Measurements from ENCODE around the gene APEH. TPM values are rescaled to one million over a fixed set of nuclear protein-coding genes. Genes with fewer than 3 reads are reported as not detected.

The APEH gene
- total and polyA plus RNA-seq, 9 of the 15 experiments (the other 6 are each of a cell fraction or from before 2014, with no cell fraction given), result 70.9 to 177 (median 117) TPM

- in situ Hi-C loops (cut with MboI) (no loop called here), intact Hi-C loops (cut with micrococcal nuclease) (no loop called here)
- ChIA-PET POLR2A (interaction anchor here (1.1 to 1.3 kb wide), 2 partner anchors 9 to 12 kb away, joined by 4 to 5 read pairs; partner anchors contain the start of gene GMPPB), CTCF (ENCODE audit: low intra/inter-chr PET ratio) (interaction anchor here (0.6 kb wide), 1 partner anchor 466 kb away, joined by 4 read pairs; no protein-coding TSS in a partner anchor)
- no peak overlapping the region for H3K9ac ChIP-seq (ENCODE audit: insufficient read depth in 1 of 2, low read depth in 2 of 2, low read length in 2 of 2)
- no peak overlapping the region for H3K4me2 ChIP-seq (ENCODE audit: insufficient read depth, low read length)
- H3K9me1 ChIP-seq (ENCODE audit: control insufficient read depth, insufficient read depth, low read length), result no peaks in the 10 kb centered on the region
- no peak for ATAC-seq
- no peak overlapping the region for H3K4me3 ChIP-seq
- no TSS peak for BruUV-seq (replicated peaks)
- peaks cover 25% of the 10 kb centered on the region; the same call in 2 of the 3 replicates for H3K36me3 ChIP-seq (ENCODE audit: control insufficient read depth, insufficient read depth, low read length)
- 100% methylated on average over 4 of the region's 11 CpGs for WGBS (ENCODE audit: insufficient coverage, low coverage, missing lambda C conversion rate)
- TF ChIP-seq RCOR1 (IDR thresholded peaks at IDR 0.05; ENCODE audit: borderline replicate concordance in 1 of 2, low read depth in 2 of 2, low read length in 2 of 2), result no peak
- no peak for TF ChIP-seq LARP7 (IDR thresholded peaks at IDR 0.05)
- TF ChIP-seq ZNF395 (CRISPR knock-in tag; IDR thresholded peaks at IDR 0.05), result no peak
- TF ChIP-seq ZNF23 (CRISPR knock-in tag; IDR thresholded peaks at IDR 0.05), result no peak
- no peak for TF ChIP-seq NRF1 (conservative IDR thresholded peaks at IDR 0.05 in 1 of 2, IDR thresholded peaks at IDR 0.05 in 1 of 2)
- TF ChIP-seq POLR3A (IDR thresholded peaks at IDR 0.05; ENCODE audit: borderline replicate concordance, extremely low read depth, insufficient read depth, insufficient read length), result no peak
- TF ChIP-seq SMAD2 (IDR thresholded peaks at IDR 0.05; ENCODE audit: low read depth, low read length), result no peak
- TF ChIP-seq SMC3 (conservative IDR thresholded peaks at IDR 0.05; ENCODE audit: insufficient read depth, low read depth, low read length), result no peak
- TF ChIP-seq ZNF174 (CRISPR knock-in tag; IDR thresholded peaks at IDR 0.05), result no peak
- TF ChIP-seq MCM5 (IDR thresholded peaks at IDR 0.05; ENCODE audit: low read depth), result no peak
- TF ChIP-seq ZBTB49 (CRISPR knock-in tag; IDR thresholded peaks at IDR 0.05; ENCODE audit: borderline replicate concordance), result no peak
- TF ChIP-seq THRAP3 (IDR thresholded peaks at IDR 0.05; ENCODE audit: borderline replicate concordance), result no peak
- no peak for TF ChIP-seq KHSRP (IDR thresholded peaks at IDR 0.05)
- no peak for TF ChIP-seq TAF1 (IDR thresholded peaks at IDR 0.05; ENCODE audit: control insufficient read depth, extremely low read depth, insufficient read depth, low read length, severe bottlenecking)
- no peak for TF ChIP-seq CTCFL (IDR thresholded peaks at IDR 0.05; ENCODE audit: borderline replicate concordance, insufficient read depth, low read depth, low read length, poor library complexity, severe bottlenecking)
- no peak overlapping the region for H2AFZ ChIP-seq (ENCODE audit: low read depth, low read length)
- no peaks in the 10 kb centered on the region for H3K9me3 ChIP-seq (replicated peaks; ENCODE audit: control insufficient read depth, insufficient read depth, low read depth, low read length)
- no peaks in the 10 kb centered on the region for H4K20me1 ChIP-seq (replicated peaks; ENCODE audit: control insufficient read depth, insufficient read depth, low read length)
- H3K4me1 ChIP-seq (replicated peaks in 1 of 2; ENCODE audit: control insufficient read depth in 2 of 2, insufficient read depth in 2 of 2, low read length in 2 of 2), result no peaks in the 10 kb centered on the region; a peak in 1 of 5 replicates
- H3K79me2 ChIP-seq (ENCODE audit: control insufficient read depth, insufficient read depth, low read length), result no peaks in the 10 kb centered on the region
- DNase-seq (ENCODE audit: extremely low read depth in 1 of 4, low spot score in 3 of 4), result no peak
- H3K27me3 ChIP-seq (ENCODE audit: control insufficient read depth in 2 of 2, insufficient read depth in 2 of 2, low read length in 2 of 2), result no peaks in the 10 kb centered on the region
- FAIRE-seq, result no peak
- no peak overlapping the region for H3K27ac ChIP-seq (ENCODE audit: extremely low read depth, low read depth, low read length)
These were observed 38.0 kb downstream of the APEH start for GRCh38 chr3:49712166-49712565.
